Mucosa of stomach (tissue), 1 donor: ENCODE data around the gene INAVA.
"Not testable (repeated sequence)": the region's sequence is repeated elsewhere in the genome, so short reads cannot be mapped to it uniquely, and the experiment has no call there.

Experiments used
- H3K27me3 ChIP-seq: one replicate; pipeline ENCODE4 v1.7.0; 2013; ENCODE audit warnings: mild to moderate bottlenecking, low read length; ENCODE audit not compliant: control insufficient read depth, insufficient read depth
- H3K36me3 ChIP-seq: one replicate; pipeline ENCODE4 v1.7.0; 2013; ENCODE audit warnings: low read length; ENCODE audit not compliant: control insufficient read depth, insufficient read depth
- H3K4me1 ChIP-seq: one replicate; pipeline ENCODE4 v1.7.0; 2013; ENCODE audit warnings: mild to moderate bottlenecking, low read length; ENCODE audit not compliant: control insufficient read depth, insufficient read depth
- H3K4me3 ChIP-seq: one replicate; pipeline ENCODE4 v1.7.0; 2013; ENCODE audit warnings: low read length
- H3K9ac ChIP-seq: one replicate; pipeline ENCODE4 v1.7.0; 2013; ENCODE audit warnings: mild to moderate bottlenecking, low read length, moderate library complexity
- H3K9me3 ChIP-seq: one replicate; pipeline ENCODE4 v1.7.0; 2013; ENCODE audit warnings: mild to moderate bottlenecking, low read length, moderate library complexity; ENCODE audit not compliant: control insufficient read depth
- donor health status: Pancreatic carcinoma.

Gene INAVA

GRCh38 chr1:200916681-200917080 is 22.0 kb downstream of the INAVA start:
- H3K9me3 ChIP-seq, result no peaks in the 10 kb centered on the region
- no peak overlapping the region for H3K4me3 ChIP-seq
- no peak overlapping the region for H3K9ac ChIP-seq
- H3K4me1 ChIP-seq, result peaks cover 18% of the 10 kb centered on the region
- no peaks in the 10 kb centered on the region for H3K27me3 ChIP-seq
- H3K36me3 ChIP-seq, result no peaks in the 10 kb centered on the region

- no peak overlapping the region for H3K9ac ChIP-seq
- no peaks in the 10 kb centered on the region for H3K36me3 ChIP-seq
- no peak overlapping the region for H3K4me3 ChIP-seq
- H3K9me3 ChIP-seq, result no peaks in the 10 kb centered on the region
- H3K4me1 ChIP-seq, result peaks cover 13% of the 10 kb centered on the region
- no peaks in the 10 kb centered on the region for H3K27me3 ChIP-seq
Observed at GRCh38 chr1:200917291-200917817, 22.7 kb downstream of the INAVA start.

DNA sequence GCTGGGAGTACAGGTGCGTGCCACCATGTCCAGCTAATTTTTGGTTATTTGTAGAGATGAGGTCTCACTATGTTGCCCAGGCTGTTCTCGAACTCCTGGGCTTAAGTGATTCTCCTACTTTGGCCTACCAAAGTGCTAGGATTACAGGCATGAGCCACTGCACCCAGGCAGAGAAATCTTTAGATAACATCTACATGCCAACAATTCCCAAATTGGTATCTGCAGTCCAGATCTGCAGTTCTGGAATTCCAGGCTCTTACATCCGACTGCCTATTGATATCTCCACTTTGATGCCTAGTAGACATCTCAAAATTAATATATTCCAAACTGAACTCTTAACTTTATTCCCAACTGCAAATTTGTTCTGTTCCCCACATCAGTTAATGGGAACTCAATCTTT is 23.3 kb downstream of the INAVA start:
- Histone ChIP-seq H3K36me3 (no peaks in the 10 kb centered on the region), H3K4me3 (no peak overlapping the region), H3K9me3 (no peaks in the 10 kb centered on the region), H3K27me3 (no peaks in the 10 kb centered on the region), H3K9ac (no peak overlapping the region), H3K4me1 (peaks cover 6% of the 10 kb centered on the region)

DNA sequence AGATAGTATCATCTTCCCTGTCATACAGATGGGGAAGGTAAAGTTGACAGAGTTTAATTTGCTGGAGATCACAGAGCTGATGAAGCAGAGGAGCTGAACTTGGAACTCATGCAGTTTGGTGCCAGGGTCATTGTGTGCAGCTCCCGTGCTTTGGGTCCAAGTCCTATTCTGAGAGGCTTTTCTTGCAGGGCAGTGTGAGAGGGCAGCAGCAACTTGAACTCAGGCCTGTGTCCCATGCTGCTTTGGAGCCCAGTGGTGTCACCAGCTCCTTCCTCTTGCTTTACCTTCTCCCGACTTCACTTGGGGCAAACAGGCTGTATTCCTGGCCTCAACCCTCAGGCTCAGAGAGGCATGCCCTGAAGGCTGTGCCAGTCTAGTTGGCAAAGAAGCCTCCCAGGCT is 24.7 kb downstream of the INAVA start:
- Histone ChIP-seq H3K36me3 (no peaks in the 10 kb centered on the region), H3K27me3 (no peaks in the 10 kb centered on the region), H3K9ac (no peak overlapping the region), H3K4me1 (peaks cover 4% of the 10 kb centered on the region), H3K9me3 (no peaks in the 10 kb centered on the region), H3K4me3 (no peak overlapping the region)

DNA sequence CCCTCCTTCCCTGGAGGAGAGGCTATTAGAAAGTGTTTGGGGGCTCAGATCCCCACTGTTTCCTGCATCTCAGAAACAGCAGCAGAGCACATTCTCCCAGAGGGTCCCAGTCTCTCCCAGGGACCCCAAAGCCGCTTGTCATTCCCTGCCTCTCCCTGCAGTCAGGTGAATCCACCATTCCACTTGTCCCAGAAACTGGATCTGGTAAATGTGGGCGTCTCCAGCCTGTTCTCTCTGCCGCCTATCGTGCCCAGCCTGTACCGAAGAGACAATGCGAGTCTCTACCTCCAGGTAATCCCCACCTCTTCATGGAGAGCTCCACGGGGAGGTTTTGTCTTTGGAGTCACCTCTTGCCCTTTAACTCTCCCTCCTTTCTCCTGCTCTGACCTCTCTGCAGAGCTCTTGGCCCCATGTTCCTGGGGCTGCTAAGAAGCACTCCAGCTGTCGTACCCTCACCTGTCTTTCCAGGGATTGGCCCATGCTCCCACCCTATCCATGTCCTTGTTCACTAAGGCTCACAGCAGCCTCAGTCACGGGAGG is 26.9 kb downstream of the INAVA start:
- Histone ChIP-seq H3K4me1 (no peaks in the 10 kb centered on the region), H3K27me3 (no peaks in the 10 kb centered on the region), H3K4me3 (no peak overlapping the region), H3K36me3 (no peaks in the 10 kb centered on the region), H3K9me3 (no peaks in the 10 kb centered on the region), H3K9ac (no peak overlapping the region)

DNA sequence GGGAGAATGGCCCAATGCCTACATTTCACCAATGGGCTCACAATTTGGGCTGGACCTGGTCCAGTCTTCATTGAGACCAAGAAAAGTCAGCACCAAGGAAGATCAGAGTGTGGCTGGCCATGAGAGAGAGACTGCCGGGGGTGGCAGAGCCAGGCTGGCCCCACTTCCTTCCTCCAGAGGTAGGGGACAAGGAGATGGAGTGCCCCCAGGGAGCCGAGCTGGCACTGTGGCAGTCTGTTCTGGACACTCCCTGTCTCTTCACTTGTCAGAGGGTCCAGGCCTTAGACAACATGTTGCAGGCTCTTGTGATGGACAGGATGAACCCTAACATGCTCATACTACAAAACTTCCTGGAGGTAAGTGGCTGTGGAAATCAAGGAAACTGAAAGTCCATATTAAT is 27.7 kb downstream of the INAVA start:
- H3K4me3 ChIP-seq, result no peak overlapping the region
- no peaks in the 10 kb centered on the region for H3K4me1 ChIP-seq
- H3K9ac ChIP-seq, result no peak overlapping the region
- no peaks in the 10 kb centered on the region for H3K36me3 ChIP-seq
- no peaks in the 10 kb centered on the region for H3K9me3 ChIP-seq
- H3K27me3 ChIP-seq, result no peaks in the 10 kb centered on the region

DNA sequence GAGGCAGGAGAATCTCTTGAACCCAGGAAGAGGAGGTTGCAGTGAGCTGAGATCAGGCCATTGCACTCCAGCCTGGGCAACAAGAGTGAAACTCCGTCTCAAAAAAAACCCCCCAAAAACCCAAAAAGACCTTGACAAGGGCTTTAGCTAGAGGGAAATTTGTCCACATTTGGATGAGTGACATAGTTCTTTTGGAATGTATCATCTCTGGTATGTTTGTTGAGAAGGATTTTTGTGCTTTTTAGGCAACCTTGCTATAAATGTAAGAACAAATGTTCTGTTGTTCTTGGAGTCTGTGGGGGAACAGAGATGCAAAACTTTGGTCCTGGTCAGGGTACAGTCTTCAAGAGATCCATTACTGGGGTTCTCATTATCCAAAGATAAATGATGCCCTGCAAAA is 28.9 kb downstream of the INAVA start:
- Histone ChIP-seq H3K9ac (no peak overlapping the region), H3K4me3 (no peak overlapping the region), H3K4me1 (no peaks in the 10 kb centered on the region), H3K36me3 (no peaks in the 10 kb centered on the region), H3K27me3 (no peaks in the 10 kb centered on the region), H3K9me3 (no peaks in the 10 kb centered on the region)

GRCh38 chr1:200925831-200926230 is 31.1 kb downstream of the INAVA start:
- H3K27me3 ChIP-seq, result no peaks in the 10 kb centered on the region
- H3K4me1 ChIP-seq, result no peaks in the 10 kb centered on the region
- H3K9me3 ChIP-seq, result no peaks in the 10 kb centered on the region
- H3K4me3 ChIP-seq, result no peak overlapping the region
- H3K36me3 ChIP-seq, result no peaks in the 10 kb centered on the region
- no peak overlapping the region for H3K9ac ChIP-seq

GRCh38 chr1:200929530-200930278 is 35.0 kb downstream of the INAVA start:
- H3K4me1 ChIP-seq, result no peaks in the 10 kb centered on the region
- no peaks in the 10 kb centered on the region for H3K9me3 ChIP-seq
- H3K4me3 ChIP-seq, result no peak overlapping the region
- no peaks in the 10 kb centered on the region for H3K36me3 ChIP-seq
- no peaks in the 10 kb centered on the region for H3K27me3 ChIP-seq
- no peak overlapping the region for H3K9ac ChIP-seq

GRCh38 chr1:200930285-200930684 is 35.6 kb downstream of the INAVA start:
- H3K9ac ChIP-seq, H3K27me3 ChIP-seq, H3K9me3 ChIP-seq, H3K4me3 ChIP-seq, H3K36me3 ChIP-seq, H3K4me1 ChIP-seq: not testable (repeated sequence)

- no peak overlapping the region for H3K4me3 ChIP-seq
- no peaks in the 10 kb centered on the region for H3K27me3 ChIP-seq
- no peaks in the 10 kb centered on the region for H3K9me3 ChIP-seq
- H3K4me1 ChIP-seq, result no peaks in the 10 kb centered on the region
- H3K36me3 ChIP-seq, result no peaks in the 10 kb centered on the region
- H3K9ac ChIP-seq, result no peak overlapping the region
Observed at GRCh38 chr1:200931776-200932175, 37.1 kb downstream of the INAVA start.

- H3K9ac ChIP-seq, result no peak overlapping the region
Observed at GRCh38 chr1:200934676-200935245, 40.1 kb downstream of the INAVA start.

More at GRCh38 chr1:200934676-200935245, 40.1 kb downstream of the INAVA start:
- H3K9me3 ChIP-seq, result no peaks in the 10 kb centered on the region
- H3K36me3 ChIP-seq, result no peaks in the 10 kb centered on the region
- H3K27me3 ChIP-seq, result no peaks in the 10 kb centered on the region
- no peak overlapping the region for H3K4me3 ChIP-seq
- H3K4me1 ChIP-seq, result no peaks in the 10 kb centered on the region
